Putamen (tissue), 1 donor: ENCODE data around the gene CDH4.

Experiments
- DNase-seq: peaks from one replicate; pipeline ENCODE4 v3.0.0-alpha.2; 2016; ENCODE audit warnings: low spot score

Gene CDH4

GRCh38 chr20:61756966-61757677, 505.1 kb downstream of the CDH4 start:
- no peak for DNase-seq

DNA sequence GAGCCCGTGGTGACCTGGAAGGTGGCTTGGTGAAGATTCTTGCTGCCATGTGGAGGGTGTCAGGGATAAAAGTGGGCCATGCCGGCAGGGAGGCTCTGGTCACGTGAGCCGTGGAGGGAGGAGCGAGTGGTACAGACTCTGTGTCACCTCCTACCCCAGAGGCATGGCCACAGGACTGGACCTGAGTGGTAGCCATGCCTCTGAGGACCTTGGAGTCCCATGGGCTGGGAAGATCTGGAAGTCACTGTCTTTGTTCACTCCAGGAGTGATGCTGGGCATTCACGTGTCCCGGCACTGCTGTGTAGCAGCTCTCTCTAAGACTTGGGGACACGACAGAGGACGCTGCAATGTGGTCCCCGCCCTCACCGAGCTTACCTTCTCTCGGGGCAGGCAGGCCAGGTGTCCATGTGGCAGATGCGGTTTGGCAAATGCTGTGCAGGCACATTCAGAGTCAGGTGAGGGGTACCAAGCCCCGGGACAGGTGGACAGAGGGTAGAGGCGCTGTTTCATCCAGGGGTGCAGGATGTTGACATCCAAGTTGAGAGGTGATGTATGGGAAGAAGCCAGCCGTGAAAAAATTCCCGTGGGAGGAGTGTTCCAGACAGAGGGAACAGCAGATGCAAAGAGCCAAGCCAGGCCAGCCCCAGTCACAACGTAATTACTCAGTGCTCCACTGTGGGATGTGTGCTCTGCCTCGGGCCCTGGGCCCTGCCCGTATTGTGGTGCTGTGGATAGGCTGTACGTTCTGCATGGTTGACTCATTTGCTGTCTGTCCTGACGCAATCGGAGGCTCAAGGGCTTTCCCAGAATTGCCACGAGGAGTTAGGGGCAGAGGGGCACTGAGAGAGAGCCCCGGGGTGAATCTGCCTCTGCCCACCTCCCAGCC, 505.9 kb downstream of the CDH4 start:
- no peak for DNase-seq

- no peak for DNase-seq
Observed at GRCh38 chr20:61758564-61759200, 506.6 kb downstream of the CDH4 start.

GRCh38 chr20:61759286-61760065, 507.4 kb downstream of the CDH4 start:
- DNase-seq = no peak

DNA sequence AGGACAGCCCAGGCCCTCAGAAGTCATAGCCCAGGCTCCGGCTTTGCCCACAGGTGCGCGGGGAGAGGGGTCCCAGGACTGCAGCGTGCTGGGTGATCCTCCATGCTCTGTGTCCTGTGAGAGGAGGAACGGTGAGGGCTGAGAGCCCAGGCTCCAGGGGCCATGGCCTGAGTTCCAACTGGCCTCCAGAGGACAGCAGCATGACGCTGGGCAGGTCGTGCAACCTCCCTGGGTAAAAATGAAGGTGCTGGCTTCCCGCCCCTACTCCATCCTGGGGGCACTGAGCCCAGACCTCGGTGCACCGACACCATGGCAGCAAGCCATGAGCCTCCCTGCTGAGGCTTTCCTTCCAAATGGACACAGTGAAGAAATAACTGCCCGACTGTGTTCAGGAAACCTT, 508.3 kb downstream of the CDH4 start:
- DNase-seq = peak; percentile 33

DNA sequence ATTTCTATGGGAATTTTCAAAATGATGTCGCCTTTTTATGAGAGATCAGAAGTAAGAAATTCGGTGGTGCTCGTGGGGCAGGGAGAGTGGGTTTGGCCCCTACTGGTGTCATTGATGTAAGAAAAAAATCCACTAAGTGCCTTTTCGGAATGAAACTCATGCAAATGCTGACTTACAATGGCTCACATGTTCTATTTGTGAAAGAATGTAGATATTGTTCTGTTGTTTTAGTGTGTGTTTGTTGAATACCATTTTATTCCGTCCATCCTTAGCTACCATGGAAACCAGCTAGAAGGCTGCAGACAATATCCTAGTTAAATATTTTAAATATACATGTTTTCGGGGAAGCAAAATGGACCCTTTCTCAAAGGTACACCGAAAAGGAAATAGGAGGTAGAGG, 508.7 kb downstream of the CDH4 start:
- peak; percentile 71 for DNase-seq

DNA sequence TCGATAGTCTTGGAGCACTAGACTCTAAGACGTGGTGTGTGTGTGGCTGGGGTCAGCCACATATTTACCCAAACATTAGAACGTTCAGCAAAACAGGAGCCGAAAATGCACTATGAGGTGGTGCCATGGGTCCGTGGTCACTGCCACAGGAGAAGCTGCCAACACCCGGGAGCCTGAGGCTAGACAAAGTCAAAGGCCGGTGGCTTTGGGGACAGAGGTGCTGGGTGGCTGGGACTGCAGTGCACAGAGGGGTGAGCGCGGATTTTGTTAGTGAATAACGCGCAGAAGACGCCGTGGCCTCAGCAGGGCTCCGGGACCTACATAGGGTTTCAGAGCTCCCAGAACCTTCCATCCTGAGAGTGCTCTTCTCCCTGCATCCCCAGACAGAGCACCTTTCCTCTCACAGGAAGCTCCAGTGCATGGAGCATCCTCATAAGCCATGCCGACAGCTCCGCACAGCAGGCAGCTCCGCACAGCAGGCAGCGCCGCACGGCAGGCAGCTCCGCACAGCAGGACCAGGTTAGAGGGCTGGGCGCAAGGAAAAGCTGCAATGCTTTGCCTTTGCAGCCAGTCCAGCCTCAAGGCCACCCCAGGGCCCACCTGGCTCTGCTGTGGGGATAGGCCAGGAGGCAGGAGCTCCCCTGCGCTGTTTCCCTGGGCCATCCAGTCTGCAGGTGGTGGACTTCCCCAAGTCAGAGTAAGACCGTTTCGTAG, 509.5 kb downstream of the CDH4 start:
- no peak for DNase-seq

- no peak for DNase-seq
Observed at GRCh38 chr20:61762167-61762710, 510.2 kb downstream of the CDH4 start.

GRCh38 chr20:61762886-61763739, 511.1 kb downstream of the CDH4 start:
- DNase-seq = no peak

DNA sequence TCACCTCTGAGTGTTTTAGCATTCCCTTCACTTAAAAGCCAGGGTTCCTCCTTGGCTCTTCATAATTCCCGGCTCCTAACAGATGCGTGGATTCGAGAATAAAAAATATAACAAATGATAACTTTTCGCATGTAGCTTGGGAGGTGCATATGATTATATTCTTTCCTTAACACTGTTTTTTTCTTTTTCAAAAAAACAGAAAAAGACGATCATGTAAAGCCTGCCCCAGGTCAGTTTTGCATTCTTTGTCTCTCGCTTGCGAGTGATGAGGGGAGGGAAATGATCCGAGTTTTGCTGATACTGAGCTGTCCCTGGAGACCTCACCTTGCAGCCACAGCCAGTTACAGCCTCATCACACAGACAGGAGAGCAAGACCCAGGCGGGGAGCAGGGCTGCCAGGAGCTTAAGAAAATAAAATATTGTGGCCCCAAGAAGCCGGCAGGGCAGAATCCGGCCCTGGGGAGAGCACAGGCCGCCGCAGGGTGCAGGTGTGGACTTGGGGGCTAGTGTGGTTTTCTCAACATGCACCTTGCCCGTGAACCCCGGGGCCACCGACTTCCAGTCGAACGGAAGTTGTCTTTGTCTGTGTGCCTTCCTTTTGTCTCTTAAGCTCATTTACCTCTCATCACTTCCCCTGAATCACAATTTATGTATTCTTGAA, 511.8 kb downstream of the CDH4 start:
- DNase-seq = no peak

DNA sequence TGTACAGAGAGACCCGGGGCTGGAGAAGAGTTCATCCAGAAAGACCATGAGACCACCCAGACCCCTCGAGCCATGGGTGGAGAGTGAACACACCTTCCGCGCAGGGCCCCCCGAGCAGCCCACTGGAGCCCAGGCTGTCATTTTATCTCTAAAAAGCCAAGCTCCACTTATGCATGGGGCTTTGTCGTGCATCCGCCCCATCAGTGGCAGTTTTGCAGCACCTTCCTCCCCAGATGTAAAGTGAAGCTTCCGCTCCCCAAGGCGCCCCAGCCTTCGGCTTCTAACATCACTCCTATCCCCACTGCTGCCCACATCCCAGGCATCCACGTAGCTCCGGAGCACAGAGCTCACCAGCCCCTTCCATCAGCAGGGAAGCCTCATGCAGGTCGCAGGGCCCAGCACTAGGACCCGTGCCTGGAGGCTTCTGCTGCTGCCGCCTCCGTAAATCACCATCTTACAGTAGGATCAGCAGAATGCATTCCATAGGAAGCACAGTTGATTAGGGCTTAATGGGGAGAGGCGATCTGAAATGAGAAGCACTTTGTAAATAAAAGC, 512.5 kb downstream of the CDH4 start:
- DNase-seq = no peak

GRCh38 chr20:61765081-61765870, 513.2 kb downstream of the CDH4 start:
- no peak for DNase-seq

- DNase-seq = no peak
Observed at GRCh38 chr20:61765871-61766654, 514.0 kb downstream of the CDH4 start.

- no peak for DNase-seq
Observed at GRCh38 chr20:61766921-61767610, 515.0 kb downstream of the CDH4 start.

- no peak for DNase-seq
Observed at GRCh38 chr20:61767761-61768494, 515.9 kb downstream of the CDH4 start.

DNA sequence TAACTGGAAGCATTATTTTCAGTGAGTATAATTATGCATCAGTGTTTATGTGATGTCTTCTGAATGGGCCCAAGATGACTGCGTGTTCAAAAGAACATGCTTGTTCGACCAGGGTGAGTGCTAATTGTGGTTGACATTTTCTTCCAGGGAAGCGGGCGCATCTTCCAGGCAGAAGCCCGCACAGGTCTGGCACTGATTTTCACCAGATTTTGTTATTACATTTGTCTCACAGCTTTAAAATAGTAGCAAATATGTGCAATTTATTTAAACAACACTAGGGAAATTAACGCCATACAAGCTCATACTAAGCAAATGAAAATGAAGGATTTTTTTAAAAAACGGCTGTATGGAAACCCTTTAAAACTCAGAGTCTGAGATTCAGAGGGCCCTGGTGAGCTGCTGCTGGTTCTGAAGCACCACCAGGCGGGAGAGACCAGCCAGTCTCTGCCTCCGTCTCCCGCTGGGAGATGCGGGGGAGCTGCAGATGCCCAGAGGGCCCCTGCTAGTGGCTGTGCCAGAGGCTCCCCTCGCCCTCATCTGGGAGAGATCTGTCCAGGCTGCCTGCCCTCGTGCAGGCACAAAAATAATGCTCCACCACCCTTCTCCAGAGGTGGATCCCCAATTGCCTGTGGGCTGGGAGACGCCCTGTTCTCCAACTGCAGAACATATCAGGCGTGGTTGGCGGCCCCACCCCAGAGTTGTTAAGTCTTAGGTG, 516.7 kb downstream of the CDH4 start:
- no peak for DNase-seq
